GM12878 (cell line): ENCODE measurements around the gene TTC16. TPM values are rescaled to one million over a fixed set of nuclear protein-coding genes. Genes with fewer than 3 reads are reported as not detected.

Experiments used
- ATF7 ChIP-seq: fragments of 450-650 bp; IDR thresholded peaks from 2 replicates; pipeline ENCODE4 v1.6.1; 2016; ENCODE audit warnings: low read depth, mild to moderate bottlenecking
- BACH1 ChIP-seq: fragments of 450-650 bp; IDR thresholded peaks from 2 replicates; pipeline ENCODE4 v1.6.1; 2017; ENCODE audit warnings: mild to moderate bottlenecking, borderline replicate concordance
- BCLAF1 ChIP-seq: fragments of 450-650 bp; IDR thresholded peaks from 2 replicates; pipeline ENCODE4 v1.6.1; 2017; ENCODE audit warnings: antibody characterized with exemption, mild to moderate bottlenecking, moderate library complexity
- CREB1 ChIP-seq: IDR thresholded peaks from 2 replicates; pipeline ENCODE4 v1.6.1; 2012; ENCODE audit warnings: low read depth, mild to moderate bottlenecking, inconsistent platforms
- CREM ChIP-seq: IDR thresholded peaks from 2 replicates; pipeline ENCODE4 v1.6.1; 2014; ENCODE audit warnings: antibody characterized with exemption, low read depth
- ELK1 ChIP-seq: IDR thresholded peaks from 2 replicates; pipeline ENCODE4 v1.6.1; 2012; ENCODE audit warnings: low read depth, low read length, improper control_type of control experiment
- HDAC6 ChIP-seq: fragments of 200-600 bp; sonication (generic); IDR thresholded peaks from one replicate; pipeline ENCODE4 v1.8.0; 2017; ENCODE audit warnings: antibody characterized with exemption; ENCODE audit not compliant: unreplicated experiment
- MYB ChIP-seq: fragments of 150-350 bp; IDR thresholded peaks from 2 replicates; pipeline ENCODE4 v1.6.1; 2014; ENCODE audit warnings: mild to moderate bottlenecking, low read depth, low read length, borderline replicate concordance
- NR2C1 ChIP-seq: fragments of 450-650 bp; IDR thresholded peaks from 2 replicates; pipeline ENCODE4 v1.6.1; 2017; ENCODE audit warnings: antibody characterized with exemption, mild to moderate bottlenecking, moderate library complexity
- NR2C2 ChIP-seq: IDR thresholded peaks from 2 replicates; pipeline ENCODE4 v1.6.1; 2011; ENCODE audit warnings: borderline replicate concordance, low read depth; ENCODE audit not compliant: control insufficient read depth, insufficient read length
- PAX5 ChIP-seq: IDR thresholded peaks from 2 replicates; pipeline ENCODE4 v1.6.1; 2011; ENCODE audit warnings: low read depth, low read length, borderline replicate concordance
- POLR2A ChIP-seq: IDR thresholded peaks from 2 replicates; pipeline ENCODE4 v1.6.1; 2011; ENCODE audit warnings: low read depth, mild to moderate bottlenecking, low read length
- RELA ChIP-seq: fragments of 450-650 bp; IDR thresholded peaks from 2 replicates; pipeline ENCODE4 v1.8.0; 2014; ENCODE audit warnings: borderline replicate concordance; ENCODE audit not compliant: partially characterized antibody
- REST ChIP-seq: IDR thresholded peaks from 2 replicates; pipeline ENCODE4 v1.6.1; 2012; ENCODE audit warnings: mild to moderate bottlenecking, low read depth, low read length
- RFX5 ChIP-seq: IDR thresholded peaks from 2 replicates; pipeline ENCODE4 v1.6.1; 2011; ENCODE audit warnings: low read depth, low read length, improper control_type of control experiment
- SIX5 ChIP-seq: IDR thresholded peaks from 2 replicates; pipeline ENCODE4 v1.6.1; 2011; ENCODE audit warnings: mild to moderate bottlenecking, low read depth, low read length, moderate library complexity; ENCODE audit not compliant: severe bottlenecking
- SRF ChIP-seq, 2 experiments: IDR thresholded peaks; 2 replicates each; pipeline ENCODE4 v1.6.1; 2011; ENCODE audit warnings: low read depth in 2 of 2, low read length in 2 of 2, mild to moderate bottlenecking in 1 of 2, moderate library complexity in 1 of 2
- STAT3 ChIP-seq: IDR thresholded peaks from 2 replicates; pipeline ENCODE4 v1.6.1; 2011; ENCODE audit warnings: low read depth, low read length, improper control_type of control experiment
- TCF12 ChIP-seq: IDR thresholded peaks from 2 replicates; pipeline ENCODE4 v1.6.1; 2011; ENCODE audit warnings: low read depth, mild to moderate bottlenecking, low read length
- USF2 ChIP-seq: IDR thresholded peaks from 2 replicates; pipeline ENCODE4 v1.6.1; 2011; ENCODE audit warnings: low read depth, low read length, improper control_type of control experiment, borderline replicate concordance
- YBX1 ChIP-seq: fragments of 450-650 bp; IDR thresholded peaks from 2 replicates; pipeline ENCODE4 v1.6.1; 2016; ENCODE audit warnings: antibody characterized with exemption
- ZNF207 ChIP-seq: fragments of 450-650 bp; IDR thresholded peaks from 2 replicates; pipeline ENCODE4 v1.6.1; 2014; ENCODE audit warnings: antibody characterized with exemption, mild to moderate bottlenecking, borderline replicate concordance
- ZZZ3 ChIP-seq: IDR thresholded peaks from 2 replicates; pipeline ENCODE4 v1.6.1; 2011; ENCODE audit warnings: low read depth; ENCODE audit not compliant: control insufficient read depth, insufficient read length
- polyA plus RNA-seq, 11 experiments: library from polyadenylated mRNA; depleted of rRNA in 4 of 11; unstranded in 6 of 11; stranded (reverse) in 5 of 11; fragments of >200 nt; fragmentation: Nextera tagmentation in 4 of 11; fragmentation: Illumina TruSeq in 1 of 11; extraction: Ambion mirVana in 4 of 11; extraction: Trizol in 1 of 11; gene quantifications; 1 replicate in 1 of 11; 2 replicates in 10 of 11; pipeline versions ENCODE4 v1.2.1 to v1.2.3, GENCODE V29; 2011 to 2016; ENCODE audit warnings: inconsistent platforms in 2 of 11, missing spikeins in 2 of 11, low read depth in 1 of 11
- total RNA-seq, 4 experiments: library from RNA; depleted of rRNA in 3 of 4; stranded (reverse); fragments of >200 nt in 3 of 4; fragmentation: Illumina TruSeq in 1 of 4; extraction: Trizol in 1 of 4; gene quantifications; 2 replicates each; pipeline versions ENCODE4 v1.2.1 to v1.2.3, GENCODE V29; 2013 to 2021

The TTC16 gene
- total and polyA plus RNA-seq, 10 of the 15 experiments (the other 5 are each of a cell fraction or from before 2014, with no cell fraction given), result 0.03 TPM; not detected in 9

- TF ChIP-seq REST (no peak), SRF (IDR thresholded peaks at IDR 0.05; ENCODE audit: low read depth in 2 of 2, low read length in 2 of 2) (0 out of 4 replicates have a peak, but pooled peaks of 1 of the 2 experiments have one; percentile 15), ELK1 (no peak), ZZZ3 (no peak), POLR2A (peak; percentile 50; the same call in 1 of the 2 replicates), CREB1 (no peak), NR2C1 (no peak), RELA (peak; percentile 10), USF2 (no peak), SIX5 (no peak), ZNF207 (no peak), ATF7 (peak; percentile 60), RFX5 (no peak), YBX1 (no peak), CREM (no peak; the same call in none of the 2 replicates), PAX5 (no peak), STAT3 (no peak), HDAC6 (no peak), TCF12 (peak; percentile 85), MYB (no peak), BACH1 (peak; percentile 59; the same call in 1 of the 2 replicates), BCLAF1 (no peak), NR2C2 (no peak)
These were observed 63.5 kb downstream of the TTC16 start (continued) for GRCh38 chr9:127779136-127779981.
